HG03095 (cell line): Measurements from ENCODE around the gene PTX4.
"Not testable (repeated sequence)": the region's sequence is repeated elsewhere in the genome, so short reads cannot be mapped to it uniquely, and the experiment has no call there.

ENCODE experiments used
- ATAC-seq: cut with Tn5 transposase; IDR thresholded peaks from one replicate; pipeline ENCODE4 v1.9.1; 2021; ENCODE audit warnings: moderate library complexity; ENCODE audit not compliant: unreplicated experiment

The PTX4 gene

GRCh38 chr16:1446296-1447080 lies 42.3 kb downstream of the PTX4 start:
- no peak for ATAC-seq

GRCh38 chr16:1445518-1446203 lies 43.1 kb downstream of the PTX4 start:
- no peak for ATAC-seq

- no peak for ATAC-seq
Measured at GRCh38 chr16:1444730-1445517, 43.8 kb downstream of the PTX4 start.

- ATAC-seq = no peak
Measured at GRCh38 chr16:1443980-1444729, 44.6 kb downstream of the PTX4 start, which contains the start of gene CCDC154. CCDC154 (minus strand) TSS chr16:1444556; CDS start chr16:1444322, 234 bp downstream.

GRCh38 chr16:1443403-1443973 lies 45.3 kb downstream of the PTX4 start:
- ATAC-seq = no peak

- ATAC-seq = no peak
Measured at GRCh38 chr16:1442697-1443096, 46.0 kb downstream of the PTX4 start.

- no peak for ATAC-seq
Measured at GRCh38 chr16:1441391-1441829, 47.3 kb downstream of the PTX4 start.

- ATAC-seq = not testable (repeated sequence)
Measured at GRCh38 chr16:1439699-1440074, 49.1 kb downstream of the PTX4 start.

GRCh38 chr16:1439058-1439698 lies 49.6 kb downstream of the PTX4 start:
- no peak for ATAC-seq

- ATAC-seq = no peak
Measured at GRCh38 chr16:1438229-1439057, 50.3 kb downstream of the PTX4 start.

- no peak for ATAC-seq
Measured at GRCh38 chr16:1437606-1438005, 51.1 kb downstream of the PTX4 start.

GRCh38 chr16:1436731-1437355 lies 51.9 kb downstream of the PTX4 start:
- ATAC-seq = no peak

GRCh38 chr16:1435921-1436697 lies 52.6 kb downstream of the PTX4 start:
- ATAC-seq = no peak
